SU-DHL-6 (cell line): ENCODE measurements around the gene YIPF6.

Source experiments
- H2AFZ ChIP-seq: fragments of 200-600 bp; sonication (generic); 2 replicates; pipeline ENCODE4 v1.6.1; 2014; ENCODE audit warnings: low read depth, mild to moderate bottlenecking, moderate library complexity, mixed read lengths, antibody characterized with exemption, low read length; ENCODE audit not compliant: severe bottlenecking
- H3F3A ChIP-seq: fragments of 200-600 bp; shearing (Covaris generic); 2 replicates; pipeline ENCODE4 v1.6.0; 2016; ENCODE audit warnings: antibody characterized with exemption, mild to moderate bottlenecking; ENCODE audit not compliant: insufficient read depth
- H3K27ac ChIP-seq: fragments of 200-600 bp; sonication (generic); 2 replicates; pipeline ENCODE4 v1.5.1; 2016; ENCODE audit warnings: low read depth, mild to moderate bottlenecking, low read length, moderate library complexity, mixed read lengths
- H3K27me3 ChIP-seq: fragments of 200-600 bp; sonication (generic), shearing (Covaris generic); 2 replicates; pipeline ENCODE4 v1.6.0; 2014; ENCODE audit warnings: mild to moderate bottlenecking, low read length
- H3K36me3 ChIP-seq: fragments of 200-600 bp; sonication (generic); 2 replicates; pipeline ENCODE4 v1.6.1; 2014; ENCODE audit warnings: mild to moderate bottlenecking, low read length, mixed read lengths
- H3K4me2 ChIP-seq: fragments of 300-600, 200-600 bp; shearing (Covaris generic), sonication (generic); 2 replicates; pipeline ENCODE4 v1.6.0; 2014; ENCODE audit warnings: low read length, low read depth, mild to moderate bottlenecking; ENCODE audit not compliant: poor library complexity, severe bottlenecking
- H3K4me3 ChIP-seq: fragments of 200-600 bp; sonication (generic); 2 replicates; pipeline ENCODE4 v1.5.1; 2014; ENCODE audit warnings: antibody characterized with exemption, low read length, mild to moderate bottlenecking, mixed read lengths; ENCODE audit not compliant: insufficient read depth, poor library complexity, severe bottlenecking
- H3K79me2 ChIP-seq: fragments of 200-600 bp; sonication (generic); 2 replicates; pipeline ENCODE4 v1.6.1; 2014; ENCODE audit warnings: mild to moderate bottlenecking, low read length, moderate library complexity; ENCODE audit not compliant: insufficient read depth
- H3K9ac ChIP-seq: fragments of 200-600 bp; sonication (generic); 2 replicates; pipeline ENCODE4 v1.7.0; 2014; ENCODE audit warnings: mild to moderate bottlenecking, low read length
- H3K9me2 ChIP-seq: fragments of 200-600 bp; sonication (generic); replicated peaks from 2 replicates; pipeline ENCODE4 v1.6.1; 2014; ENCODE audit warnings: low read length; ENCODE audit not compliant: insufficient read depth
- H3K9me3 ChIP-seq: fragments of 200-600 bp; sonication (generic); 2 replicates; pipeline ENCODE4 v1.6.1; 2014; ENCODE audit warnings: low read length, mixed read lengths; ENCODE audit not compliant: insufficient read depth
- H4K20me1 ChIP-seq: fragments of 200-600 bp; sonication (generic); 2 replicates; pipeline ENCODE4 v1.6.1; 2014; ENCODE audit warnings: low read depth, mild to moderate bottlenecking, antibody characterized with exemption, low read length, moderate library complexity, mixed read lengths
- EZH2phosphoT487 ChIP-seq: fragments of 200-600 bp; sonication (generic), shearing (Covaris generic); conservative IDR thresholded peaks from 2 replicates; pipeline ENCODE4 v1.6.1; 2018; ENCODE audit warnings: mild to moderate bottlenecking, antibody characterized with exemption, low read length, moderate library complexity, mixed read lengths
- TF ChIP-seq, protein P1 (sequence below): fragments of 200-600 bp; sonication (generic); IDR thresholded peaks from one replicate; pipeline ENCODE4 v1.5.1; 2017; ENCODE audit warnings: antibody characterized with exemption, mild to moderate bottlenecking, low read length, moderate library complexity; ENCODE audit not compliant: insufficient read depth, poor library complexity, severe bottlenecking

Gene YIPF6

DNA sequence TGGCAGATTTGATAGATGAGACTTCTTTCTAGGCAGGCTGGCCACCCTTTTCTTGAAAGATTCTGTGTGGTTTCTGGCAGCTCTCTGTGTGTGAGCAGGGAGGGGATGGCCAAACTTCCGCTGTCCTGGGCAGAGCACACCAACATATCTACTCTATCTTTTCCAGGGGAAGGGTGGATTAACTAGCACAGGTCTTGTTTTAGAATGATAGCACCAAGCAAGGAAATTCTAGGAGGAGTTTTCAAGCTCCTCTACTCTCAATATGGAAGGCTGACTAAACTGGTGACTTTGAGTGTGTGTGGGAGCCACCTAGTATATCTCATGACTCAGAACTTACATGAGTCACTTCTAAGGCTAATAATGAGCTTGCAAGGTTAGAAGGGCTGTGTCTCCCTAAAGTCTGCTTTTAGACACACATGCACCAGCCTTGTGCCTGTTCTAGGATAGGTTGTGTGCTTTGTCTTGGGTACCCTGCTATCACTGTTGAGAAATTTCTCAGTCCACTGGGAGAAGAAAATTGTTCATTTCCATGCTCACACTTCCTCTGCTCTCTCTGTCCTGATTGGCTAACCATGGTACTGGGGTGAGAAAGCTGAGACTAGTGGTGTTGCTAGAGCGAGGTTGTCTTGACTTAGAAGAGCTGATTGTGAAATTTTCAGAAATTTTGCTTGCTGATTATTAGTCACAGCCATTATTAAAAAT is 72.9 kb downstream of the YIPF6 start:
- H3K9ac ChIP-seq = no peak overlapping the region
- H3K9me3 ChIP-seq = no peaks in the 10 kb centered on the region
- H3K79me2 ChIP-seq = no peaks in the 10 kb centered on the region
- no peak overlapping the region for H3K27ac ChIP-seq
- no peaks in the 10 kb centered on the region for H3K36me3 ChIP-seq
- no peaks in the 10 kb centered on the region for H3F3A ChIP-seq
- no peak overlapping the region for H3K4me2 ChIP-seq
- no peak overlapping the region for H2AFZ ChIP-seq
- H3K4me3 ChIP-seq = no peak overlapping the region
- H3K27me3 ChIP-seq = no peaks in the 10 kb centered on the region
- TF ChIP-seq, protein P1, sequence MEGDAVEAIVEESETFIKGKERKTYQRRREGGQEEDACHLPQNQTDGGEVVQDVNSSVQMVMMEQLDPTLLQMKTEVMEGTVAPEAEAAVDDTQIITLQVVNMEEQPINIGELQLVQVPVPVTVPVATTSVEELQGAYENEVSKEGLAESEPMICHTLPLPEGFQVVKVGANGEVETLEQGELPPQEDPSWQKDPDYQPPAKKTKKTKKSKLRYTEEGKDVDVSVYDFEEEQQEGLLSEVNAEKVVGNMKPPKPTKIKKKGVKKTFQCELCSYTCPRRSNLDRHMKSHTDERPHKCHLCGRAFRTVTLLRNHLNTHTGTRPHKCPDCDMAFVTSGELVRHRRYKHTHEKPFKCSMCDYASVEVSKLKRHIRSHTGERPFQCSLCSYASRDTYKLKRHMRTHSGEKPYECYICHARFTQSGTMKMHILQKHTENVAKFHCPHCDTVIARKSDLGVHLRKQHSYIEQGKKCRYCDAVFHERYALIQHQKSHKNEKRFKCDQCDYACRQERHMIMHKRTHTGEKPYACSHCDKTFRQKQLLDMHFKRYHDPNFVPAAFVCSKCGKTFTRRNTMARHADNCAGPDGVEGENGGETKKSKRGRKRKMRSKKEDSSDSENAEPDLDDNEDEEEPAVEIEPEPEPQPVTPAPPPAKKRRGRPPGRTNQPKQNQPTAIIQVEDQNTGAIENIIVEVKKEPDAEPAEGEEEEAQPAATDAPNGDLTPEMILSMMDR = no peak
- no peak for TF ChIP-seq EZH2phosphoT487
- H4K20me1 ChIP-seq = no peaks in the 10 kb centered on the region
- no peaks in the 10 kb centered on the region for H3K9me2 ChIP-seq

DNA sequence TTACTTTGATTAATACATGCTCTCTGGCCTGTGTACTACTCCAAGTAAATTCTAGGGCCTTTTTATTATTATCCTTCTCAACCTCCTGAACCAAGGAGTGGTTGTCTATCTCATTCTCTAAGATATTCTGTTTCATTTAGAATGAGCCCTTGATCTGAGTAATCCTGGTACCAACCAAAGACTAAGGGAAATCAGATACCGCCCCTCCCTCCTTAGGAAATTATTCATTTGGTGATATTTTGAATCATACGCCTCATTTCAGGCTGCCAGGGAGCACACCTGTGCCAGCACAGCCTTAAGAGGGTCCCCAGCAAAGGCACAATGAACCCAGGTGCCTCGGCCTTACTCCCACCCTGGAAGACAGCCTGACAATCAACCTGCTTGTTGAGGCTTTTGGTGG is 75.4 kb downstream of the YIPF6 start:
- no peak overlapping the region for H2AFZ ChIP-seq
- H3K9ac ChIP-seq = no peak overlapping the region
- H3K9me2 ChIP-seq = no peaks in the 10 kb centered on the region
- H4K20me1 ChIP-seq = no peaks in the 10 kb centered on the region
- H3K36me3 ChIP-seq = no peaks in the 10 kb centered on the region
- H3K27ac ChIP-seq = no peak overlapping the region
- H3K27me3 ChIP-seq = no peaks in the 10 kb centered on the region
- TF ChIP-seq, protein P1 = no peak
- no peak for TF ChIP-seq EZH2phosphoT487
- no peaks in the 10 kb centered on the region for H3F3A ChIP-seq
- H3K4me2 ChIP-seq = no peak overlapping the region
- H3K9me3 ChIP-seq = no peaks in the 10 kb centered on the region
- no peak overlapping the region for H3K4me3 ChIP-seq
- no peaks in the 10 kb centered on the region for H3K79me2 ChIP-seq

DNA sequence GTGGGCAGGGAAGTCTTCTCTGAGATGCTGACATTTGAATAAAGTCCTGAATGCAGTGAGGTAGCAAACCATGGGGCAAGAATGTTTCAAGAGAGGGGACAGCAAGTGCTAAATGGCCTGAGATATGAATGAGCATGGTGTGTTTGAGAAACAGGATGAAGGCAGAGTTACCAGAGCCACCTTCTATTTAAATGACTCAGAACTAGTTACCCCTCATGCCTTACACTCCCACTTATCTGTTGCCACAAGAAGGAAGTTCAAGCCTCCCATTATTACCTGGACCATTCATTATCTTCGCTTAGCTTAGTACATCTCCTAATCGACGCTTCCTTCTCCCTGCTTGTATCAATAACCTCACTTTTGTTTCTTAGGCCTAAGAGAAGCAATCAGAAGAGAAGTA is 81.0 kb downstream of the YIPF6 start:
- no peak overlapping the region for H2AFZ ChIP-seq
- H3K9me2 ChIP-seq = no peaks in the 10 kb centered on the region
- H3F3A ChIP-seq = no peaks in the 10 kb centered on the region
- no peaks in the 10 kb centered on the region for H3K36me3 ChIP-seq
- no peak overlapping the region for H3K4me3 ChIP-seq
- H3K9me3 ChIP-seq = no peaks in the 10 kb centered on the region
- H4K20me1 ChIP-seq = no peaks in the 10 kb centered on the region
- H3K4me2 ChIP-seq = no peak overlapping the region
- TF ChIP-seq, protein P1 = no peak
- no peak for TF ChIP-seq EZH2phosphoT487
- no peaks in the 10 kb centered on the region for H3K79me2 ChIP-seq
- no peak overlapping the region for H3K27ac ChIP-seq
- H3K27me3 ChIP-seq = no peaks in the 10 kb centered on the region
- no peak overlapping the region for H3K9ac ChIP-seq
